Stimulated activated CD4-positive, alpha-beta T cell treated with anti-CD3 and anti-CD28 coated beads, Interleukin-12 subunit alpha, Interleukin-12 subunit beta, amount 100 ng/mL, for 4 hours (primary cell): Measurements from ENCODE around the gene MEGF11.
"Not testable (repeated sequence)": the region's sequence is repeated elsewhere in the genome, so short reads cannot be mapped to it uniquely, and the experiment has no call there.

Source experiments
- DNase-seq: peaks from one replicate; pipeline ENCODE4 v3.0.0-alpha.2; 2020

The MEGF11 gene

DNA sequence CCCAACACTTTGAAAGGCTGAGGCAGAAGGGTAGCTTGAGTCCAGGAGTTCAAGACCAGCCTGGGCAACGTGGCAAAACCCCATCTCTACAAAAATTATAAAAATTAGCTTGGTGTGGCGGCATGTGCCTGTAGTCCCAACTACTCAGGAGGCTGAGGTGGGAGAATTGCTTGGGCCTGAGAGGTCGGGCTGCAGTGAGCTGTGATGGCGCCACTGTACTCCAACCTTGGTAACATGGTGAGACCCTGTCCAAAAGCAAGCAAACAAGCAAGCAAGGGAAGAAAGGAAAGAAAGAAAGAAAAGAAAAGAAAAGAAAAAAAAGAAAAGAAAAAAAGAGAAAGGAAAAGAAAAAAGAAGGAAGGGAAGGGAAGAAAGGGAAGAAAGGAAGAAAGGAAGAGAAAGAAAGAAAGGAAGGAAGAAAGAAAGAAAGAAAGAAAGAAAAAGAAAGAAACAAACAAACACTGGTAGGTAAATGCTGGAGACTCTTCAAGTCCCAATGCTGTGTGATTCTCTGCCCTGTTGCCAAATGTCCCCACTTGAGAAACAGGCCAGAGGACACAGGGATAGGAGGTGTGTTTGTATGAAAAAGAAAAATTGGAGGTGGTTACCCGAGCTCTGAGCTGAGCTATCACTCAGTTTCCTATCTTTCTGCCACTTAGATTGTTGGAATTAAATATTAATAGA, 263.1 kb downstream of the MEGF11 start:
- DNase-seq, result no peak

DNA sequence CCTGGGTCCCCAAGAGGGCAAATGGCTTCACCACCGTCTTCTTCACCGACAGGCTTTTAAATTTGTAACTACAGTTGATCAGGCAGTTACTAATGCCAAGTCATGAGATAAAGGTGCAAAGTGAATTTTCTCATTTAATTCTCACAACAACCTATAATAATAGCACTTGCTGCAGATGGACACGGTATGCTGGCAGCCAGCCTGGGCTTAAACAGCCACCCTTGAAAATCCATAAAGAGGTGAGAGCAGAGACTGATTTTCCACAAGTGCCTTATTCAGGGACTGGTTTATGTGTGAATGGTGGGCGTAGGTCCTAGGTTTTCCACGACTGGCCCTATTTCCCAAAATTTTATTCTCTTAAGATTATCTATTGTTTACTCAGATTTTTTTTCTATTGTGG, 266.4 kb downstream of the MEGF11 start:
- no peak for DNase-seq

GRCh38 chr15:65986416-65986815, 267.1 kb downstream of the MEGF11 start:
- no peak for DNase-seq

GRCh38 chr15:65985387-65985786, 268.2 kb downstream of the MEGF11 start:
- DNase-seq, result no peak

- DNase-seq, result no peak
These were observed 270.8 kb downstream of the MEGF11 start for GRCh38 chr15:65982627-65983322.

DNA sequence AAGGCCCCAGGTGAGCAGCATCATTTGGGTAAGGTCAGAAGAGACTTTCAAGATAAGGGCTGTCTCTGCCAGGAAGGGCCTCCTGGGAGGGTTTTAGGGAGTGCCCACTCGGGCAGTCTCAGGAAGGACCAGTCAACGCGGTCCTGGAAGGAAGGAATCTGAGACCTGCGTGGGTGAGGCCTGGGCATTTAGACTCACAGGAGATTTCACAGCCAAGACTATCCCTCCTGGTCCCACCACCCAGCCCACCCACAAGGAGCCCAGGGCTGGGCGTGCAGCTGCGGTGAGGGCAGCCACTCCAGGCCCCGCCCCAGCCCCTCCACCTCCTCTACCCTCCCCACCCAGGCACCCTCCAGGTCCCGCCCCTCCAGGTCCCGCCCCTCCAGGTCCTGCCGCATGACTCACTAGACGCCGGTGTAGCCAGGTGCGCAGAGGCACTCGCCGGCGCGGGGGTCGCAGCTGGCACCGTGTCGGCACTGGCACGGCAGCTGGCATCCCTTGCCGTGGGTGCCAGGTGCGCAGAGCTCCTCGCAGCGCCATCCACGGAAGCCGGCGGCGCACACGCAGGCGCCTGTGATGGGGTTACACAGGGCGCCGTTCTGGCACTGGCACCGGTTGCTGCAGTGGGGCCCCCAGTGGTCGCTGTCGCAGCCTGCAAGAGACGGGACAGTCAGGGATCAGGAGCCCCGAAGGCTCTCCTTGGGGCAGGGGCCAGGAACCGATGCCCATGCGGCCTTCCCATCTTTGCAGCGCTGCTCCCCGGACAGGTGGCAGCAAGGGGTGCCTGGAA, 271.5 kb downstream of the MEGF11 start:
- peak; percentile 56 for DNase-seq

GRCh38 chr15:65980824-65981456, 272.6 kb downstream of the MEGF11 start:
- DNase-seq, result peak; percentile 10

DNA sequence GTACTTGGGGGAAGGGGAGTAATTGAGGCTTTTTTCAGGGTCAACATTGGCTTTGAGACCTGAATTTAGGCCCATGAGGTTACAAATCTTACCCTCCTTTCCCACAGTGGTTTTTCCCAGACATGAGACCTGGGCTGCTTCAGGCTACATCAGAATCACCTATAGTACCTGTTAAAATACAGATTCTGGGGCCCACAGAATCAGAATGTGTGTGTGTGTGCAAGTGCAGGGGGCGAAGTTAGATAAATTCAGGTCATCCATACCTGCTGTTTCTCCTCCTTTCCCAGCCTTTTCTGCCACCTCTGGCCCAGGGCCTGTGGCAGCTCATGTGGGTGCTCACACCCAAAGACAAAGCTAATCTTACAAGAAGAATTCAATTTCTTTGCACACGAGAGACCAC, 273.7 kb downstream of the MEGF11 start:
- DNase-seq, result no peak

DNA sequence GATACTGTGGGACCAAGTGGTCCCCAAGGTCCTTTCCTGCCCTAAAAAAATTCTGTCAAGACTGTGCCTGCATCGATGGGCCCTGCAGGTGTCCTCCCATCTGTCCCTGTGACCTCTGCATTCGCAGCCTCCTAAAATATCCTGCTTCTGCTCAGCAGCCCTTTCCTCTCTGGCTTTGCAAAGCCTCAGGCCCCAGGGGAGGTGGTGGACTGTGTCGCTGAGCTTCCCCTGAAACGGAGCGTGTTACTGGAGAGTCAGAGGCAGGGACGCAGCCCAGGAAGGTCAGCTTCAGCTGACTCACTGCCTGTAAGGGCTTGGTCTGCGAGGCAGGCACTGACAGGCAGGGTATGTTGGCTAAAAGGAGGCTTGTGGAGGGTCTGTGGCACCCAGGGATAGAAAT, 274.2 kb downstream of the MEGF11 start:
- DNase-seq, result no peak

- DNase-seq, result no peak
These were observed 275.4 kb downstream of the MEGF11 start for GRCh38 chr15:65978110-65978509.

DNA sequence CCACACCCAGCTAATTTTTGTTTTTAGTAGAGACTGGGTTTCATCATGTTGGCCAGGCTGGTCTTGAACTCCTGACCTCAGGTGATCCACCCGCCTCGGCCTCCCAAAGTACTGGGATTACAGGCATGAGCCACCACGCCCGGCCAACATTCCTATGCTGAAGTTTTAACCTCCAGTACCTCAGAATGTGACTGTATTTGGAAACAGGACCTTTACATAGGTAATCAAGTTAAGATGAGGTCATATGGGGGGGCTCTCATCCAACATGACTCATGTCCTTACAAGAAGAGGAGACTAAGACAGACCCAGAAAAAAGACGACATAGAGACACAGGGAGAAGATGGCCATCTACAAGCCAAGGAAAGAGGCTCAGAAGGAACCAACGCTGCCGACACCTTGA, 277.4 kb downstream of the MEGF11 start:
- not testable (repeated sequence) for DNase-seq

- DNase-seq, result no peak
These were observed 281.9 kb downstream of the MEGF11 start for GRCh38 chr15:65971741-65971995.

DNA sequence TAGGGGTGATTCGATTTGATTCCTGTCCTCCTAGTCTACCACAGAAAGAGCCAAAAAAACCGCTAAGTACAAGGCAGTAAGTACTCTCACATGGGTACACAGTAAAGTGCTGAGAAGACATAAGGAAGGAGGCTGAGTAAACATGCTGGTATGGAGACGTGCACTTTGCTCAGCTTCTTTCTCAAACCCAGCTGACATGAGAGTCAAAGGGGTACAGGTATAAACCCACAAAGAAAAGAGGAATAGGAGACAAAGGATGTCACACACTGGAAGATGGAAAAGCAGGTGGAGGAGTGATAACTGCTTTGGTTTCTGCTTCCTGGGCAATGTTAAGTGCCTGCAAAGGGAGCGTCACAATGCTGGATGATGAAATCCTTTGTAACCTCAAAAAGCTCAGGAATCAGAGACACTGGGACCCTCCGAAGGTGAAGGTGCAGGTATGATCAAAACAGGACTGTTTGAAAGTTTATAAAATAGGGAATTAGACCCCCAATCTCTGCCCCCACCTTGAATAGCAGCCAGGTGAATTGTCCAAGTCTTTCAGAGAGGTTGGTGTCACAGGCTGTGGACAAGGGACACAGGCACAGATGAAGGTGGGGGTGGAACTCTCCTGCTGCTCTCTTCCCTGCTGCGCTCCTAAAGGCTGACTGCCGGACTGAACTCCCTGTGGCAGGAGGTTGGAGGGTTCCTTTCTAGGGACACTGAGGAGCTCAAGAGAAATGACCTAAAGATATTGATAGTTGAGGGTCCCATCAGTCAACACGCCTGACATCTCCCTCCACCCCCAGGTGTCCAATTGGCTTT, 282.4 kb downstream of the MEGF11 start:
- DNase-seq, result no peak

GRCh38 chr15:65969865-65970816, 283.4 kb downstream of the MEGF11 start:
- no peak for DNase-seq

DNA sequence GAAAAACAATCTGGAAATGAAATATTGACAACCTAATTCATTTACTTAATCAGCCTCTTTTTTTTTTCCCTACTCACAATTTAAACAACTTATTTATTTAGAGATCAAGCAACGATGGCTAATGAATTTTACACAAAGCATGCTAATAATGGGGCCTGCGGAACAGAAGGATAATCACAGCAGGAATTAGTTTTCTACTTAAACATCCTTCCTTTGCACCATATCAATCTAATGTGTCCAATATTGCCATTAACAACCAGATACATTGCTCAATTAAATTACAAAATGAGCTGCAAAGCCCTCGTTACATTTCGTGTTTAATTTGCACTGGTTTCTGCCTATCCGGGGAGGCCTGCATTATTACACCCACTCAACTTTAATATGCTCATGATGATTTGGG, 285.0 kb downstream of the MEGF11 start:
- DNase-seq, result no peak

DNA sequence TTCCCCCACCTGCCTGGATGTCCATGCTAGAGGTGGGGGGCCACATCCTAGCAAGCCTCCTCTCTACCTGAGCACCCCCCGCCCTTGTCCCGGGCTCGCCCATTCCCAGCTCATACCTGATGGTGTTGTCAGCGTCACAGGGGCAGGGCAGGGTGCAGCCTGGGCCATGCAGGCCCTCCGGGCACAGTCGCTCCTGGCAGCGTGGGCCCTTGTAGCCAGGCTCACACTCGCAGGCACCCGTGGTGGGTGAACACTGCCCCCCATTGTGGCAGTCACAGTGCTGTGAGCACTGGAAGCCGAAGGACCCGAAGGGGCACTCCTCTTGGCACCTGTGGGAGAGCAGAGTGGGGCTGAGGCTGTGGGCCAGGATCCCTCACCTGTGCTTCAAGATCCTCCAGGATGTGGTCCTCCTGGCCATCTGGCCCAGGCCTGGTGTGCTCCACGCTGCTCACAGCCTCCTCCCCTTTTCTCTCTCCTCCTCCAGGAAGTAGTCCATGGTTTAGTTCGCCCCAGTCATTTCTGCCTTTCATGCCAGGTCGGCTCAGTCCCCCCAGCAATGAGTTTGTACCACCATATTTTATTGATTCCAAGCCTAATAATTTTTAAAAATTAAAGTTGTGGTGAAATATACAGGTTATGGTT, 288.6 kb downstream of the MEGF11 start:
- DNase-seq, result no peak

DNA sequence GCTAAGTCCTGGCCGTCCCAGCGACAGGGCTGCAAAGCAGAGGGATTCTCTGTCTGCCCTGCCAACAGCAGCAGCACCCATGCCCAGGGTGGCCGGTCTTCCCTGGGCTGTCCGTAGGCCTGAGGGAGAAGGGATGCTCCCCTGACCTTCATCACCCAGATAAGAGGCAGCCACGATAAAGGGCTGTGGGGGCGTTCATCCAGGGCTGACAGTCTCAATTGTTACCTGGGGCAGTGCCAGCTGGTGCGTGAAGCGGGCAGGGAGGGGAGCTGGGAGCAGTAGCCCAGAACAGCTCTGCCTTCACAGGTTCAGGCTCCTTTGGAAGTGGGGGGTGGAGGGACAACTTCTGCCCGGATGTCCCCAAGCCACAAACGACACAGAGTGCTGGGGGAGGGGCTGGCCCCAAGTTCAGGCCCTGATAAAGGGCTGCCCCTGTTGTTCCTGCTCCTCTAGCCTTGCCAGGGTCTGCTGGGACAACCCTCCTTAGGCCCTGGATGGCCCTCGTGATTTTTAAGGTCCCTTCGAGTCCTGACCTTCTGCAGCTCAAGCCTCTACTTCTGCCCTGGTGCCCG, 289.6 kb downstream of the MEGF11 start:
- DNase-seq, result no peak

DNA sequence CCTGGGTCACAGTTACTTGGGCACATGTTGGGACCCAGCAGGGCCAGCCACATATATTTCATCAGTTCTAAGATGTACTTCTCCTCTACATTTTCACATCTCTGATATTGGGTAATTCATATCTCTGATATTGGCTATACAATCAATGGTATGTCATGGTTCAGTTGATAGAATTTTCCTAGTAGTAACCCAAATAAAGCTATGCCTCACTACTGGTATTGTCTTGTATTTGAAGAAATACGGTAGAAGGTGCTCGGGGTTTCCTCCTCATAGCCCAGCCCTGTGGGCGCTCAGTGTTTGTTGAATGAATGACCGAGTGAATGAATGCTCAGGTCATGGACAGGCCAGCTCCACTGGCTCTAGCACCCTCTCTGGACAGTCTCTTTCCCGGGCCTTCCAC, 290.2 kb downstream of the MEGF11 start:
- DNase-seq, result no peak

DNA sequence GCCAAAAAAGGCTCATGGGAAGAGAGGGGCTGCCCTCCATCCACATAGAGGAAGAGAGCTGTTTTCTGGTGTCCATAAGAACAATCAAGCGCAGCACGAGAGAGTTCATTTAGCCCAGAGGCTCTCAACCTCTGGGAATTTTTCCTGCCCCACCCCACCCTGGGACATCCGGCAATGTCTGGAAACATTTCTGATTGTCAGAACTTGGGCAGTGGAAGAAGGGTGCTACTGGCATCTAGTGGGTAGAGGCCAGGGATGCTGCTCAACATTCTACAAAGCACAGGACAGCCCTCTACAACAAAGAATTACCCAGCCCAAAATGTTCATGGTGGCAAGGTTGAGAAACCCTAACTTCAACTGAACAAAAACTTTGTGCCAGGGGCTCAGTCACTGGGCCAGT, 291.4 kb downstream of the MEGF11 start:
- DNase-seq, result no peak

DNA sequence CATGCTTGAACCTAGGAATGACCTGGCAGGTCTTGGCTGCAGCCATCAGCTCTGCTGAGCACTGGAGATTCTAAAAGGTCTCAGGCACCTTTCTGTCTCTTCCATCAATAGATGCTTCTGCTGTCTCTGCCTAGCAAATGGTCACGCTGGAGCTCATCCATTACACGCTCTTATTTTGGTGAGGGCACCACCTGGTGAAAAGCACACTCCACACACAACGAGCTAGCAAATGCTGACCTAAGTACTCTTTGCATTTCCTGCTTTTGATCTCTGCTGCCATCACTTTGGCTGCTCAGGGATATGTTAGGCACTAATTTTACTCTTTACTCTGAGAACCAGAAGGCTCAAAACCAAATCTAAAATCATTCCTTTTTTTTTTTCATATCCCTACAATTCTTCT, 293.0 kb downstream of the MEGF11 start:
- no peak for DNase-seq

GRCh38 chr15:65958835-65959234, 294.7 kb downstream of the MEGF11 start:
- no peak for DNase-seq
